Right cardiac atrium (tissue), 5 donors: ENCODE results near the gene PCDHGB5. TPM values are rescaled to one million over a fixed set of nuclear protein-coding genes. Genes with fewer than 3 reads are reported as not detected.
A peak's percentile ranks its signal among the peaks of the same experiment; 100 is the strongest.
"Not testable (repeated sequence)": the region's sequence is repeated elsewhere in the genome, so short reads cannot be mapped to it uniquely, and the experiment has no call there.

Source experiments
- ATAC-seq, 2 donors: fragments of 200-7000 bp; cut with Tn5 transposase; one replicate each; pipeline versions ENCODE4 v1.8.0 to v1.9.1; 2020; ENCODE audit warnings: moderate library complexity in 2 of 2, mild to moderate bottlenecking in 1 of 2
- DNase-seq, 3 donors: peaks; one replicate each; pipeline ENCODE4 v3.0.0-alpha.2; 2020
- H3K27ac ChIP-seq: one replicate; pipeline ENCODE4 v1.5.1; 2013; ENCODE audit warnings: mild to moderate bottlenecking, low read length, control low read depth, moderate library complexity
- H3K27me3 ChIP-seq: one replicate; pipeline ENCODE4 v1.6.1; 2013; ENCODE audit not compliant: control insufficient read depth, insufficient read depth
- H3K4me1 ChIP-seq: one replicate; pipeline ENCODE4 v1.6.1; 2013; ENCODE audit warnings: low read length; ENCODE audit not compliant: control insufficient read depth, insufficient read depth
- H3K4me3 ChIP-seq: one replicate; pipeline ENCODE4 v1.5.1; 2013; ENCODE audit warnings: low read length, control low read depth
- H3K9me3 ChIP-seq: one replicate; pipeline ENCODE4 v1.6.1; 2013; ENCODE audit warnings: low read length; ENCODE audit not compliant: control insufficient read depth
- WGBS: extraction: QIAGEN DNeasy Blood & Tissue Kit; methylation state at CpG from one replicate; pipeline ENCODE4 v1.1.7; 2013; 5-methylcytosine and 5-hydroxymethylcytosine counted together
- intact Hi-C, 4 donors: fragments of 100-400 bp; cut with DNase I; formaldehyde crosslinking; loops; one replicate each; pipeline versions ENCODE4 v1.11.0 to v1.14.0; 2022 to 2023
- polyA plus RNA-seq: library from polyadenylated mRNA; stranded (reverse); fragments of 200-250 nt; gene quantifications from one replicate; pipeline ENCODE4 v1.2.3, GENCODE V29; 2013
- total RNA-seq, 4 donors: library from RNA; stranded (reverse); fragmentation: NEBNext Ultra II Directional; extraction: Animal tissue kit (Norgen Biotek cat#: 25700); gene quantifications; one replicate each; pipeline ENCODE4 v1.2.1, GENCODE V29; 2021
- donor health status: healthy with polysubstance abuse.
- donor health status: DM: no; HTN: yes; CAD: no.
- donor health status: DM: no; HTN: no; CAD: no.
- donor health status: DM: no; HTN: yes; CAD: no; lungs with severe emphysema.
- donor health status: DM: yes; HTN: yes; CAD: no.

PCDHGB5 gene
- total and polyA plus RNA-seq, 5 donors, result 3.3 to 8.6 (median 6.6) TPM

DNA sequence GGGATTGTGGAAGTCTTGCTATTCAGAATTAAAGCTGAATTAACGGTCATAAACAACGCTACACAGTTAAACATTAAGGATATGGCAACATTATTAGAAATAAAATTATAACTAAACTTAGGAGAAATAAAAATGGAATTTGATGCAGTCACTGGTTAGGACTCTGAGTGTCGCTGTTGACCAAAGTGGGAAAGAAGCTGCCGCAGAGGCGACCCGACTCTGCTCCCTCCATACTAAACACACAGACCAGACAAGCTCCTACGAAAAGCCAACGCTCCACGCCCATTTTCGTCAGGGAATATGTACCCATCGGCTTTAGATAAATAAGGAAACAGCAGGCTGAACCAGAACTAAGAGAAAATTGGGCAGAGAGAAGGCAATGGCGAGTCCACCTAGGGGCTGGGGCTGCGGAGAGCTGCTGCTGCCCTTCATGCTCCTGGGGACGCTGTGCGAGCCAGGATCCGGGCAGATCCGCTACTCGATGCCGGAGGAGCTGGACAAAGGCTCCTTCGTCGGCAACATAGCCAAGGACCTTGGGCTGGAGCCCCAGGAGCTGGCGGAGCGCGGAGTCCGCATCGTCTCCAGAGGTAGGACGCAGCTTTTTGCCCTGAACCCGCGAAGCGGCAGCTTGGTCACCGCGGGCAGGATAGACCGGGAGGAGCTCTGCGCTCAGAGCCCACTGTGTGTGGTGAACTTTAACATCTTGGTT, 33.6 kb upstream of the PCDHGB5 start, which contains the start of gene PCDHGA5:
TSS of gene PCDHGA5 (plus strand) at position 211 of the 709 bp plus-strand sequence. CDS start at position 380, 169 bp downstream.
- peaks cover 25% of the 10 kb centered on the region for H3K9me3 ChIP-seq
- 14% methylated on average over 34 of the region's 34 CpGs for WGBS
- ATAC-seq (peak in 1 of 2 donors; percentile 37), DNase-seq (no peak)
- H3K27me3 ChIP-seq, result no peaks in the 10 kb centered on the region
- H3K4me3 ChIP-seq, result peak within 1 kb of the TSS; percentile 21
- H3K27ac ChIP-seq, result no peak within 1 kb of the TSS
- intact Hi-C loops, result no loop called here
- no peaks in the 10 kb centered on the region for H3K4me1 ChIP-seq

DNA sequence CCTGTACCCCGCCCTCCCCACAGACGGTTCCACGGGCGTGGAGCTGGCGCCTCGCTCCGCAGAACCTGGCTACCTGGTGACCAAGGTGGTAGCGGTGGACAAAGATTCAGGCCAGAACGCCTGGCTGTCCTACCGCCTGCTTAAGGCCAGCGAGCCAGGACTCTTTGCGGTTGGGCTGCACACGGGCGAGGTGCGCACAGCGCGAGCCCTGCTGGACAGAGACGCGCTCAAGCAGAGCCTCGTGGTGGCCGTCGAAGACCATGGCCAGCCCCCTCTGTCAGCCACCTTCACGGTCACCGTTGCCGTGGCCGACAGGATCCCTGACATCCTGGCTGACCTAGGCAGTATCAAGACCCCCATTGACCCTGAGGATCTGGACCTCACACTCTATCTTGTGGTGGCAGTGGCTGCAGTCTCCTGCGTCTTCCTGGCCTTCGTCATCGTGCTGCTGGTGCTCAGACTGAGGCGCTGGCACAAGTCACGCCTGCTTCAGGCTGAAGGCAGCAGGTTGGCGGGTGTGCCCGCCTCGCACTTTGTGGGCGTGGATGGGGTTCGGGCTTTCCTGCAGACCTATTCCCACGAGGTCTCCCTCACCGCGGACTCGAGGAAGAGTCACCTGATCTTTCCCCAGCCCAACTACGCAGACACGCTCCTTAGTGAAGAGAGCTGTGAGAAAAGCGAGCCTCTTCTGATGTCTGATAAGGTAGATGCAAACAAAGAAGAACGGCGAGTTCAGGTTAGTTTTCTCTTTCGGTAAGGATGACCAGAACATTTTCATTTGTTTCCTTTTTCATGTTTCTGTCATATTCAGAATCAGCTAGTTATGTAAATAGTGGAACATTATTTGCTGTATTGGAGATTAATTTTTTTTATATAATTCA, 31.5 kb upstream of the PCDHGB5 start:
- intact Hi-C loops, result no loop called here

DNA sequence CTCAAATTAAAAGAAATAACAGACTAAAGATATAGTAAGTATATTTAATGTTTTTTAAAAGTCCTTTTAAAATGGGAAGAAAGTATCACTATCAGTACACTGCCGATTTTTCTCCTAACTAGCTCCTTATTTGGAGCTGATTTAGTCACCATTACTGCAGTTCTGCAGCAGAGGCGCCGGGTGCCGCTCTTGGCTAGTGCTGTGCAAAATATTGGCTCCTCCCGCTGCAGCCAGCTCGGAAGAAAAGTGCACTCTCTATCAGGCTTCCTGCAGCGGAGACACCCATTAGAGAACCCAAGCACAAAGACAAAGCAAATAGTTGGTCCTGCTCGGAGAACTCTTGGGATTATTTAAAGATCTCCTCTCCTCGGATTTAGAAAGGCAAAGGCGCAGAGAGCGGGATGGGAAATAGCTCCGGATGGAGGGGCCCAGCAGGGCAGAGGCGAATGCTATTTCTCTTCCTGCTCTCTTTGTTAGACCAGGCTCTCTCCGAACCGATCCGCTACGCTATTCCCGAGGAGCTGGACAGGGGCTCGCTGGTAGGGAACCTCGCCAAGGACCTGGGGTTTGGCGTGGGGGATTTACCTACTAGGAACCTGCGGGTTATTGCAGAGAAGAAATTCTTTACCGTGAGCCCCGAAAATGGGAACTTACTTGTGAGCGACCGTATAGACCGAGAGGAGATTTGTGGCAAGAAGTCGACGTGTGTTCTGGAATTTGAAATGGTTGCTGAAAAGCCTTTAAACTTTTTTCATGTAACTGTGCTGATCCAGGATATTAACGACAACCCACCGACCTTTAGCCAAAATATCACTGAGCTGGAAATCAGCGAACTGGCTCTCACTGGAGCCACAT, 27.5 kb upstream of the PCDHGB5 start, which contains the start of gene PCDHGB3:
TSS of gene PCDHGB3 (plus strand) at position 249 of the 855 bp plus-strand sequence. CDS start at position 402, 153 bp downstream.
- DNase-seq (peak in 2 of 3 donors; percentile 68 to 75), ATAC-seq (peak; percentile 81 to 87)
- peak within 1 kb of the TSS; percentile 39 for H3K4me3 ChIP-seq
- H3K9me3 ChIP-seq, result peaks cover 23% of the 10 kb centered on the region
- no peak within 1 kb of the TSS for H3K27ac ChIP-seq
- no peaks in the 10 kb centered on the region for H3K27me3 ChIP-seq
- 19% methylated on average over 32 of the region's 32 CpGs for WGBS
- H3K4me1 ChIP-seq, result no peaks in the 10 kb centered on the region
- intact Hi-C loops, result loop anchor here in 1 of 4 donors (10.0 kb wide), 1 partner anchor 55 kb away; the partner anchor contains the start of gene PCDHGA11

More for the DNA sequence above, 31.5 kb upstream of the PCDHGB5 start:
- no peaks in the 10 kb centered on the region for H3K27me3 ChIP-seq
- H3K4me1 ChIP-seq, result no peaks in the 10 kb centered on the region
- DNase-seq, result no peak
- no peak for ATAC-seq
- 30% methylated on average over 46 of the region's 46 CpGs for WGBS
- H3K9me3 ChIP-seq, result peaks cover 24% of the 10 kb centered on the region
- no peak overlapping the region for H3K4me3 ChIP-seq
- no peak overlapping the region for H3K27ac ChIP-seq

DNA sequence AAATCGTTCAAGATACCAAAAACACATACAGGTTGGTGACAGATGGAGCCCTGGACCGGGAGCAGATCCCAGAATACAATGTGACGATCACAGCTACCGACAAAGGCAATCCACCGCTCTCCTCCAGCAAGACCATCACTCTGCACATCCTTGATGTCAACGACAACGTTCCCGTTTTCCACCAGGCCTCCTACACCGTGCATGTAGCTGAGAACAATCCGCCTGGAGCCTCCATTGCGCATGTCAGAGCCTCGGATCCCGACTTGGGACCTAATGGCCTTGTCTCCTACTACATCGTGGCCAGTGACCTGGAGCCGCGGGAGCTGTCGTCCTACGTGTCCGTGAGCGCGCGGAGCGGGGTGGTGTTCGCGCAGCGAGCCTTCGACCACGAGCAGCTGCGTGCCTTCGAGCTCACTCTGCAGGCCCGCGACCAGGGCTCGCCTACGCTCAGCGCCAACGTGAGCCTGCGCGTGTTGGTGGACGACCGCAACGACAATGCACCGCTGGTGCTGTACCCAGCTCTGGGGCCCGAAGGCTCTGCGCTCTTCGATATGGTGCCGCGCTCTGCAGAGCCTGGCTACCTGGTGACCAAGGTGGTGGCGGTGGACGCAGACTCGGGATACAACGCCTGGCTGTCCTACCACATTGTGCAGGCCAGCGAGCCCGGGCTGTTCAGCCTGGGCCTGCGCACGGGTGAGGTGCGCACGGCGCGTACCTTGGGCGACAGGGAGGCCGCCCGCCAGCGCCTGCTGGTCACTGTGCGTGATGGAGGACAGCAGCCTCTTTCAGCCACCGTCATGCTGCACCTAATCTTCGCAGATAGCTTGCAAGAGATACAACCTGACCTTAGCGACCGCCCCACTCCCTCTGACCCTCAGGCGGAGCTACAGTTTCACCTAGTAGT, 25.9 kb upstream of the PCDHGB5 start:
- H3K4me3 ChIP-seq, result no peak overlapping the region
- 31% methylated on average over 69 of the region's 69 CpGs for WGBS
- intact Hi-C loops, result loop anchor here in 1 of 4 donors (10.0 kb wide), 1 partner anchor 53 kb away; the partner anchor contains the start of gene PCDHGA11
- H3K27ac ChIP-seq, result no peak overlapping the region
- H3K9me3 ChIP-seq, result peaks cover 12% of the 10 kb centered on the region
- no peaks in the 10 kb centered on the region for H3K4me1 ChIP-seq
- no peaks in the 10 kb centered on the region for H3K27me3 ChIP-seq
- no peak for DNase-seq
- ATAC-seq, result no peak

DNA sequence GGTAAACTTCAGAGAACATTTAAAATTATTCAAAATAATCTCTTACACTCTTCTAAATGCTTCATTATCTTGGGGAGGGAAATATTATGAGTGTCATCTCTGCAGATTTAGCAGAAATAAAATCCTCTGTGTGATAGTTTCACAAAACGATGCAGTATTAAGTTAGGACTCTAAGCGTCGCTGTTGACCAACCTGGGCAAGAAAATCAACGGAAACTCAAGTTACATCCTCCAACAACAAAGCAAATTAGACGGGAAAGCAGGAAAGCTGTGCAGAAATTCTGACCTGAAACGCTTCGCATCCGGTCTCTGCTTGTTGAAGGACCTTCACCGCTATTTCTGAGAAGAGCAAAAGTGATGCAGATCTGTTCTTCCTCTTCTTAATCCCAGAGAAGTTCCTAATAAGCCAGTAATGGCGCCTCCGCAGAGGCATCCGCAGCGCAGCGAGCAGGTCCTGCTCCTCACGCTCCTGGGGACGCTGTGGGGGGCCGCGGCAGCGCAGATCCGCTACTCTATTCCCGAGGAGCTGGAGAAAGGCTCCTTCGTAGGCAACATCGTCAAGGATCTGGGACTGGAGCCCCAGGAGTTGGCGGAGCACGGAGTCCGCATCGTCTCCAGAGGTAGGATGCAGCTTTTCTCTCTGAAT, 24.0 kb upstream of the PCDHGB5 start, which contains the start of gene PCDHGA6:
TSS of gene PCDHGA6 (plus strand) at position 219 of the 645 bp plus-strand sequence. CDS start at position 412, 193 bp downstream.
- peak within 1 kb of the TSS; percentile 1 for H3K4me3 ChIP-seq
- H3K27me3 ChIP-seq, result no peaks in the 10 kb centered on the region
- H3K27ac ChIP-seq, result no peak within 1 kb of the TSS
- peaks cover 12% of the 10 kb centered on the region for H3K9me3 ChIP-seq
- H3K4me1 ChIP-seq, result no peaks in the 10 kb centered on the region
- no peak for DNase-seq
- ATAC-seq, result no peak
- intact Hi-C loops, result loop anchor here in 1 of 4 donors (10.0 kb wide), 1 partner anchor 51 kb away; the partner anchor contains the start of gene PCDHGA11
- 15% methylated on average over 27 of the region's 27 CpGs for WGBS

DNA sequence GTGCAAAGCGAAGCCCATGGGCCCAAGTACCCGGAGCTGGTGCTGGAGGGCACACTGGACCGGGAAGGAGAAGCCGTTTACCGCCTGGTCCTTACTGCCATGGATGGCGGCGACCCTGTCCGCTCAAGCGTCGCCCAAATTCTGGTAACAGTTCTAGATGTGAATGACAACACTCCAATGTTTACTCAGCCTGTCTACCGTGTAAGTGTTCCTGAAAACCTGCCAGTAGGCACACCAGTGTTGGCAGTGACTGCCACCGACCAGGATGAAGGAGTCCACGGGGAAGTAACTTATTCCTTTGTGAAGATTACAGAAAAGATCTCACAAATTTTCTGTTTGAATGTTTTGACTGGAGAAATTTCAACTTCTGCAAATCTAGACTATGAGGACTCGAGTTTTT, 23.1 kb upstream of the PCDHGB5 start:
- intact Hi-C loops, result loop anchor here in 1 of 4 donors (10.0 kb wide), 1 partner anchor 50 kb away; the partner anchor contains the start of gene PCDHGA11
- Histone ChIP-seq H3K9me3 (peaks cover 12% of the 10 kb centered on the region), H3K4me3 (no peak overlapping the region), H3K27me3 (no peaks in the 10 kb centered on the region), H3K27ac (no peak overlapping the region), H3K4me1 (no peaks in the 10 kb centered on the region)
- 51% methylated on average over 14 of the region's 14 CpGs for WGBS
- DNase-seq (no peak), ATAC-seq (peak in 1 of 2 donors; percentile 35)

DNA sequence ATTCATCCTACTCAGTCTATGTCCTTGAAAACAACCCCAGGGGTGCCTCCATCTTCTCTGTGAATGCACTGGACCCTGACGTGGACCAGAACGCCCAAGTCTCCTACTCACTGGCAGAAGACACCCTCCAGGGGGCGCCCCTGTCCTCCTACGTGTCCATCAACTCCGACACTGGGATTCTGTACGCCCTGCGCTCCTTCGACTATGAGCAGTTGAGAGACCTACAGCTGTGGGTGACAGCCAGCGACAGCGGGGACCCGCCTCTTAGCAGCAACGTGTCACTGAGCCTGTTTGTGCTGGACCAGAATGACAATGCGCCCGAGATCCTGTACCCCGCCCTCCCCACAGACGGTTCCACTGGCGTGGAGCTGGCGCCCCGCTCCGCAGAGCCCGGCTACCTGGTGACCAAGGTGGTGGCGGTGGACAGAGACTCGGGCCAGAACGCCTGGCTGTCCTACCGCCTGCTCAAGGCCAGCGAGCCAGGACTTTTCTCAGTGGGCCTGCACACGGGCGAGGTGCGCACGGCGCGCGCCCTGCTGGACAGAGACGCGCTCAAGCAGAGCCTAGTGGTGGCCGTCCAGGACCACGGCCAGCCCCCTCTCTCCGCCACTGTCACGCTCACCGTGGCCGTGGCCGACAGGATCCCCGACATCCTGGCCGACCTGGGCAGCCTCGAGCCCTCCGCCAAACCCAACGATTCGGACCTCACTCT, 22.1 kb upstream of the PCDHGB5 start:
- intact Hi-C loops, result loop anchor here in 1 of 4 donors (10.0 kb wide), 1 partner anchor 49 kb away; the partner anchor contains the start of gene PCDHGA11
- H3K4me3 ChIP-seq, ATAC-seq, H3K27ac ChIP-seq, DNase-seq, H3K4me1 ChIP-seq, H3K27me3 ChIP-seq: not testable (repeated sequence)
- H3K9me3 ChIP-seq, result peaks cover 11% of the 10 kb centered on the region
- 47% methylated on average over 43 of the region's 48 CpGs for WGBS

DNA sequence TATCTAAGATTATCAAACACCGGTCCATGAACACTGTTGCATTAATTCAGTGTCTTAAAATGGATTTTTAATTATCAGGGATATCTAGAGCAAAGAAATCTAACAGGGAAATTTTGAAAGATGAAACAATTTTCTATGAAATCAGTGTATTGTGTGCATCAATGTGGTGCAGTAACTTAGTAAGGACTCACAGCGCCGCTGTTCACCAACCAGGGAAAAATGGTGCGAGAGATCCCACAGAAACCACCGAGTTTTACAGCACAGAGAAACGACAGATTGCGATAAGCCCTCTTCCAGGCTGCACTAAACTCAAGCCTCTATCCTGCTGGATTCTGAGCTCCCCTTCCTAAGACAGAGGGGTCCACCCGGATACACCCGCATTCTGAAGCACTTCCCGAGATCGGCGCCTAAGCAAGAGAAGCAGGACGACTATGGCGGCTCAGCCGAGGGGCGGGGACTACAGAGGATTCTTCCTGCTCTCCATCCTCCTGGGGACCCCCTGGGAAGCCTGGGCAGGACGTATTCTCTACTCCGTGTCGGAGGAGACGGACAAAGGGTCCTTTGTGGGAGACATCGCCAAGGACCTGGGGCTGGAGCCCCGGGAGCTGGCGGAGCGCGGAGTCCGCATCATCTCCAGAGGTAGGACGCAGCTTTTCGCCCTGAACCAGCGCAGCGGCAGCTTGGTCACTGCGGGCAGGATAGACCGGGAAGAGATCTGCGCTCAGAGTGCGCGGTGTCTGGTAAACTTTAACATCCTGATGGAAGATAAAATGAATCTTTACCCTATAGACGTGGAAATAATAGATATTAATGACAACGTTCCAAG, 15.1 kb upstream of the PCDHGB5 start, which contains the start of gene PCDHGA7:
TSS of gene PCDHGA7 (plus strand) at position 274 of the 826 bp plus-strand sequence. CDS start at position 432, 158 bp downstream.
- Histone ChIP-seq H3K27ac (no peak within 1 kb of the TSS), H3K27me3 (no peaks in the 10 kb centered on the region), H3K4me1 (no peaks in the 10 kb centered on the region), H3K4me3 (peak within 1 kb of the TSS; percentile 58), H3K9me3 (peaks cover 4% of the 10 kb centered on the region)
- WGBS, result 13% methylated on average over 37 of the region's 37 CpGs
- ATAC-seq (peak in 1 of 2 donors; percentile 32), DNase-seq (no peak)
- intact Hi-C loops, result no loop called here
